Measurements from ENCODE around the gene GPC5.

GPC5 gene

DNA sequence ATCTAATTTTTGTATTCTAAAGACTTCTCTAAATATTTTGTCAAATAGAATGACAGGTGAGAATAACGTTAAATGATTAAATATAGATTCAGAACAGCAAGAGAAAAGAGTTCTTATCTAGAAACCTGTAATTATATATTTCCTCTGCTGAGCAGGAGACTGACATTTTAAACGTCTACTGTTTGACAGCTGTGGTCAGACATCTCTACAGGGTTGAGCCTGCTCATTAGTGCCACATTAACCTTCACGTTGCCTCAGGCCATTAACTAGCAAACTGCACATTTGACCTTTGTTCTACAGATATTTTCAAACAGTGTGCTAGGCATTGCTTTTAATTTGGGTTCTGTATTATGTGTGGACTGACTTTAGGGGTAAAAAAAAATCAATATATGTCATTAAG, 347.5 kb downstream of the GPC5 start:
- DNase-seq (ENCODE audit: low read depth, low spot score): no peak
- TF ChIP-seq SUZ12 (IDR thresholded peaks at IDR 0.05; ENCODE audit: extremely low read depth, insufficient read depth, insufficient read length): no peak
- TF ChIP-seq ZNF274 (IDR thresholded peaks at IDR 0.05; ENCODE audit: low read depth, low read length): no peak
- no peak for TF ChIP-seq YY1 (IDR thresholded peaks at IDR 0.05; ENCODE audit: insufficient read depth, insufficient read length)
- no peaks in the 10 kb centered on the region for H3K4me1 ChIP-seq (ENCODE audit: insufficient read depth, insufficient read length)
- no peaks in the 10 kb centered on the region for H3K27me3 ChIP-seq (ENCODE audit: insufficient read depth, insufficient read length)
- H3K9me3 ChIP-seq (ENCODE audit: insufficient read depth, low read length): no peaks in the 10 kb centered on the region
- H3K36me3 ChIP-seq (ENCODE audit: insufficient read depth, insufficient read length, low read length): no peaks in the 10 kb centered on the region
- no peak overlapping the region for H3K9ac ChIP-seq (ENCODE audit: insufficient read length, low read depth)
- no peak overlapping the region for H3K4me3 ChIP-seq (ENCODE audit: insufficient read length, low read depth)

DNA sequence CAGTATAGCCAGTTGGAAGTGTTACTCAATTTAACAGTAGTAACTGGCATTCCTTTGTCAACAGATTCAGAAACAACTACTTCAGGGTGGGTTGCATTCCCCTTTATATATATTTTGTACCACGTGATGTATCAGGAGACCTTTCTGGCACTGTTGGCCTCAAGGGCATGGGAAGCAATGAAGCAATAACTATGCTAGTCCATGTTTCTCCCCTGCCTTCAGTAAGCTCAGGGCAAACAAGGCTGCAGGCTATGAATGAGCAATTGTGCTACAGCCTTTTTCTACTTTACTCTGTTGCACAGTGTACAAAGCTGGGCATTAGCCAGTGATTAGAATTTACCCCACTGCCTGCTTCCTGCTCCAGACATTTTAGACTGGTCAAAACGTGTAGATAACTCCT, 348.8 kb downstream of the GPC5 start:
- Histone ChIP-seq H3K9ac (ENCODE audit: insufficient read length, low read depth) (no peak overlapping the region), H3K4me3 (ENCODE audit: insufficient read length, low read depth) (no peak overlapping the region), H3K9me3 (ENCODE audit: insufficient read depth, low read length) (no peaks in the 10 kb centered on the region), H3K4me1 (ENCODE audit: insufficient read depth, insufficient read length) (no peaks in the 10 kb centered on the region), H3K27me3 (ENCODE audit: insufficient read depth, insufficient read length) (no peaks in the 10 kb centered on the region), H3K36me3 (ENCODE audit: insufficient read depth, insufficient read length, low read length) (no peaks in the 10 kb centered on the region)
- no peak for DNase-seq (ENCODE audit: low read depth, low spot score)
- TF ChIP-seq ZNF274 (IDR thresholded peaks at IDR 0.05; ENCODE audit: low read depth, low read length) (no peak), SUZ12 (IDR thresholded peaks at IDR 0.05; ENCODE audit: extremely low read depth, insufficient read depth, insufficient read length) (no peak), YY1 (IDR thresholded peaks at IDR 0.05; ENCODE audit: insufficient read depth, insufficient read length) (no peak)

DNA sequence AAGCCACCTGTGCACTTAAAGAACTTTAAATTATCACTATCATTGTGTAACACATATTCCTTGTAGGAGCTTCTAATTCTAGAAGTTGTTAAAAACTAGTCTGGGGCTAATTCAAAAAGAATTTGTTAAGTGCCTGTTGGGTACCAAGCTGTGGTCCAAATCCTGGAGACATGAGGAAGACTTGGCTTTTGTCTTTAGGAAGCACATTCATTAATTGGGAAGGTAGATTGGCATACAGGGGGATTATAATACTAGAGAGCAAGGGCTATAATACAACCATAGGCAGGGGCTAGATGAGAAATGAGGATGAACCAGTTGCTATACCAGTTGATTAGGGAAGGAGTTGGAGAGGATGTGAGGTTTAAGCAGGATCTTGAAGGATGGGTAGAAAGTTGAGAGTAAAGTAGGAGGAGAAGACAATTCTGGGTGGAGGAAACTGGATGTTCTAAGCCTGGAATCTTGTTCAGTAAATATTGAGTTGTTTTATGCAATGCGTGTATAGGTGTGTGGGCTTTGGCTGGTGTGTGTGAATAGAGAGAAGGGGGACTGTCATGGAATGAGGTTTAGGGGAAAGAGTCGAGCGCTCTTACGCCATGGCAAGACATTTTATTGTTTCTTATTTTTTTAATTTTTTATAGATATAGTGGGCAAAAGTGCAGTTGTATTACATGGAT, 350.1 kb downstream of the GPC5 start:
- no peaks in the 10 kb centered on the region for H3K4me1 ChIP-seq (ENCODE audit: insufficient read depth, insufficient read length)
- no peak for TF ChIP-seq ZNF274 (IDR thresholded peaks at IDR 0.05; ENCODE audit: low read depth, low read length)
- TF ChIP-seq YY1 (IDR thresholded peaks at IDR 0.05; ENCODE audit: insufficient read depth, insufficient read length): no peak
- TF ChIP-seq SUZ12 (IDR thresholded peaks at IDR 0.05; ENCODE audit: extremely low read depth, insufficient read depth, insufficient read length): no peak
- DNase-seq (ENCODE audit: low read depth, low spot score): no peak
- no peaks in the 10 kb centered on the region for H3K9me3 ChIP-seq (ENCODE audit: insufficient read depth, low read length)
- no peaks in the 10 kb centered on the region for H3K36me3 ChIP-seq (ENCODE audit: insufficient read depth, insufficient read length, low read length)
- no peak overlapping the region for H3K4me3 ChIP-seq (ENCODE audit: insufficient read length, low read depth)
- H3K27me3 ChIP-seq (ENCODE audit: insufficient read depth, insufficient read length): no peaks in the 10 kb centered on the region
- H3K9ac ChIP-seq (ENCODE audit: insufficient read length, low read depth): no peak overlapping the region

DNA sequence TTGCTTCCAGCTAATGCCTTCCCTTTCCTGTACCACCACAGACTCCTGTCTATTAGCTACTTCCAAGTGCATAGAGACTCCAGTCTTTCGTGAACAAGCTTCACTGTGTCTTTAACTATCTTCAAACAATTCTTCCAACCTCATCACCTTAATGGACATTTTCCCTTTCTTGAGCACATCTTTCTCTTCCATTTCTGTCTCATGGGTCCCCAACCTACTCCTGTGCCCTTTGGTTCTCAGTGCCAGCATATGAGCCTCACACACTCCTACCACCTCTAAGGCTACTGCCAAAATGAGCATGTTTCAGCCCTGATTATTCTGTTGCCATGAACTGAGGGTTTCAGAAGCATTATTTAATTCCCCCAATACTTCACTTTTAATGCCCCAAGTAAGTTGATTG, 360.3 kb downstream of the GPC5 start:
- H3K36me3 ChIP-seq (ENCODE audit: insufficient read depth, insufficient read length, low read length): no peaks in the 10 kb centered on the region
- no peak for TF ChIP-seq ZNF274 (IDR thresholded peaks at IDR 0.05; ENCODE audit: low read depth, low read length)
- no peak for TF ChIP-seq YY1 (IDR thresholded peaks at IDR 0.05; ENCODE audit: insufficient read depth, insufficient read length)
- TF ChIP-seq SUZ12 (IDR thresholded peaks at IDR 0.05; ENCODE audit: extremely low read depth, insufficient read depth, insufficient read length): no peak
- no peaks in the 10 kb centered on the region for H3K27me3 ChIP-seq (ENCODE audit: insufficient read depth, insufficient read length)
- DNase-seq (ENCODE audit: low read depth, low spot score): no peak
- H3K9me3 ChIP-seq (ENCODE audit: insufficient read depth, low read length): no peaks in the 10 kb centered on the region
- no peak overlapping the region for H3K4me3 ChIP-seq (ENCODE audit: insufficient read length, low read depth)
- H3K4me1 ChIP-seq (ENCODE audit: insufficient read depth, insufficient read length): no peaks in the 10 kb centered on the region
- no peak overlapping the region for H3K9ac ChIP-seq (ENCODE audit: insufficient read length, low read depth)

DNA sequence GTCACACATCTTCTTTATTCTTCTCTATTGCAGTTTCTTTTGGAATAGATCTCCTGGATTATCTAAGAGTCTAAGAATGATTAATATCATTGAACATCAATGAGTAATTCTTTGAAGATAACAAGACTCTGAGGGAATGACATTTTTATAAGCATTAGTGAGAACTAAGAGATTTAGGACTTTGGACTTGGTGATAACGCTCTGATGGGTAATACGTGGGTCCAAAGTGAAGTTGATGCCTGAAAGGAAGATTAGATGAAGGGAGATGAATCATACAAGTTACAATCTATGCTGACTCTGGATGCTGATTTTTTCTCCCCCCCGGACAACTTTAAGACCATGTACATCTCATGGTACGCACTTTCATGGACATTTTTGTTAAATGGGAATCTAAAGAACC, 364.5 kb downstream of the GPC5 start:
- no peaks in the 10 kb centered on the region for H3K9me3 ChIP-seq (ENCODE audit: insufficient read depth, low read length)
- H3K27me3 ChIP-seq (ENCODE audit: insufficient read depth, insufficient read length): no peaks in the 10 kb centered on the region
- no peaks in the 10 kb centered on the region for H3K36me3 ChIP-seq (ENCODE audit: insufficient read depth, insufficient read length, low read length)
- H3K9ac ChIP-seq (ENCODE audit: insufficient read length, low read depth): no peak overlapping the region
- no peak overlapping the region for H3K4me3 ChIP-seq (ENCODE audit: insufficient read length, low read depth)
- no peaks in the 10 kb centered on the region for H3K4me1 ChIP-seq (ENCODE audit: insufficient read depth, insufficient read length)
- no peak for DNase-seq (ENCODE audit: low read depth, low spot score)
- TF ChIP-seq YY1 (IDR thresholded peaks at IDR 0.05; ENCODE audit: insufficient read depth, insufficient read length) (no peak), ZNF274 (IDR thresholded peaks at IDR 0.05; ENCODE audit: low read depth, low read length) (no peak), SUZ12 (IDR thresholded peaks at IDR 0.05; ENCODE audit: extremely low read depth, insufficient read depth, insufficient read length) (no peak)

DNA sequence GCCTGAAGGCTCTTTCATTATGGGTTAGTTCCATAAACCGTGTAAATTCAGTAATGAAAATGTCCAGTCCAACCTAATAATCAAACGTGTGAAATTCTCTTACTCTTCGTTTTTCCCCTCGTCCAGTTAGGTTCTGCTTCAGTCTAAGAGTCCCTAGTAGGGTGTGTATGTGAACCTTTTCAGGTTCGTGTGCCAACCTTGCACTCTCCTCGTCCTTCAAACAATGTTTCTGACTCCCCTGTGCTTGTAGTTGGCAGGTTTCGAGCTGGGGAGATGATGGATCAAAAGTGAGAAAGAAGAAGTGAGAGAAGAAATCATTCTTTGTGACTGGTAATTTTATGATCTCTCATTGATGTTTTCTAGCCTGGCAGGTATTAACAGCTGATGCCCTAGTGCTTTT, 366.1 kb downstream of the GPC5 start:
- Histone ChIP-seq H3K4me1 (ENCODE audit: insufficient read depth, insufficient read length) (no peaks in the 10 kb centered on the region), H3K4me3 (ENCODE audit: insufficient read length, low read depth) (no peak overlapping the region), H3K9me3 (ENCODE audit: insufficient read depth, low read length) (no peaks in the 10 kb centered on the region), H3K9ac (ENCODE audit: insufficient read length, low read depth) (no peak overlapping the region), H3K36me3 (ENCODE audit: insufficient read depth, insufficient read length, low read length) (no peaks in the 10 kb centered on the region), H3K27me3 (ENCODE audit: insufficient read depth, insufficient read length) (no peaks in the 10 kb centered on the region)
- no peak for TF ChIP-seq YY1 (IDR thresholded peaks at IDR 0.05; ENCODE audit: insufficient read depth, insufficient read length)
- TF ChIP-seq SUZ12 (IDR thresholded peaks at IDR 0.05; ENCODE audit: extremely low read depth, insufficient read depth, insufficient read length): no peak
- no peak for TF ChIP-seq ZNF274 (IDR thresholded peaks at IDR 0.05; ENCODE audit: low read depth, low read length)
- no peak for DNase-seq (ENCODE audit: low read depth, low spot score)

DNA sequence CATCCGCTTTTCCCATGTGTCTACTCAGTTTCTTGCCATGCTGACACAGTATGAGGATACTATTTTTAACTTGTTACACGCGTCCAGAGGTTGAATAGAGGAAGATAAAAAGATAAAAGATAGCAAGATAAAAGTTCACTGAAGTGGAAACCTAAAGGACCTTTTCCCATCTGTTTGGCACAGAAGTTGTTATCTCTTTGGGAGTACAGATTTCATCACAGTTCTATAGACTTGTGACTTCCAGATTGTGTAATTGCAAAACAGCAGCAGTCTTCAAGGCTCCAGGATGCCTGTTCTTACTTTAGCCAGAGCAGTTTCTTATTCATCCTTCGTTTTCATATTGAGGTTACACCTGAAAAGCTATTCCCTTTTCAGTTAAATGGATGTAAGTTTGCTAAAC, 369.2 kb downstream of the GPC5 start:
- no peaks in the 10 kb centered on the region for H3K27me3 ChIP-seq (ENCODE audit: insufficient read depth, insufficient read length)
- H3K36me3 ChIP-seq (ENCODE audit: insufficient read depth, insufficient read length, low read length): no peaks in the 10 kb centered on the region
- H3K9ac ChIP-seq (ENCODE audit: insufficient read length, low read depth): no peak overlapping the region
- no peak overlapping the region for H3K4me3 ChIP-seq (ENCODE audit: insufficient read length, low read depth)
- no peaks in the 10 kb centered on the region for H3K9me3 ChIP-seq (ENCODE audit: insufficient read depth, low read length)
- TF ChIP-seq YY1 (IDR thresholded peaks at IDR 0.05; ENCODE audit: insufficient read depth, insufficient read length) (no peak), SUZ12 (IDR thresholded peaks at IDR 0.05; ENCODE audit: extremely low read depth, insufficient read depth, insufficient read length) (no peak), ZNF274 (IDR thresholded peaks at IDR 0.05; ENCODE audit: low read depth, low read length) (no peak)
- H3K4me1 ChIP-seq (ENCODE audit: insufficient read depth, insufficient read length): no peaks in the 10 kb centered on the region
- no peak for DNase-seq (ENCODE audit: low read depth, low spot score)
